HEK293T (cell line): Measurements from ENCODE around the gene FSTL4.

Experiments
- CTCF ChIA-PET: fragments of 350-600 bp; formaldehyde crosslinking; extraction: SDS; loops from one replicate; lab custom pipeline; 2021; ENCODE audit warnings: antibody characterized with exemption, inconsistent platforms; lab: Yijun Ruan, JAX
- POLR2A ChIA-PET: fragments of 350-600 bp; formaldehyde crosslinking; extraction: SDS; loops from one replicate; lab custom pipeline; 2020; ENCODE audit warnings: antibody characterized with exemption, inconsistent platforms; lab: Yijun Ruan, JAX
- DNase-seq: peaks from one replicate; pipeline ENCODE4 v3.0.0; 2012; ENCODE audit warnings: mixed read lengths; ENCODE audit errors: extremely low spot score
- ARNT ChIP-seq: fragments of 450-650 bp; IDR thresholded peaks from 2 replicates; pipeline ENCODE4 v1.6.1; 2017; ENCODE audit warnings: mild to moderate bottlenecking
- BHLHE40 ChIP-seq: fragments of 450-650 bp; IDR thresholded peaks from 2 replicates; pipeline ENCODE4 v1.6.1; 2016; ENCODE audit warnings: mild to moderate bottlenecking, moderate library complexity, borderline replicate concordance
- CTBP1 ChIP-seq: fragments of 450-650 bp; IDR thresholded peaks from 2 replicates; pipeline ENCODE4 v1.6.1; 2016; ENCODE audit warnings: borderline replicate concordance
- ELF4 ChIP-seq: fragments of 450-650 bp; IDR thresholded peaks from 2 replicates; pipeline ENCODE4 v1.6.1; 2017; ENCODE audit warnings: antibody characterized with exemption
- FOXA1 ChIP-seq: fragments of 450-650 bp; IDR thresholded peaks from 2 replicates; pipeline ENCODE4 v1.6.1; 2016; ENCODE audit warnings: mild to moderate bottlenecking
- FOXK2 ChIP-seq: fragments of 450-650 bp; IDR thresholded peaks from 2 replicates; pipeline ENCODE4 v1.6.1; 2016; ENCODE audit warnings: mild to moderate bottlenecking
- FOXM1 ChIP-seq: fragments of 450-650 bp; IDR thresholded peaks from 2 replicates; pipeline ENCODE4 v1.6.1; 2017; ENCODE audit warnings: mild to moderate bottlenecking, borderline replicate concordance
- HDGF ChIP-seq: fragments of 450-650 bp; IDR thresholded peaks from 2 replicates; pipeline ENCODE4 v1.6.1; 2017; ENCODE audit warnings: antibody characterized with exemption, borderline replicate concordance
- L3MBTL2 ChIP-seq: fragments of 450-650 bp; conservative IDR thresholded peaks from 2 replicates; pipeline ENCODE4 v1.6.1; 2016; ENCODE audit warnings: mild to moderate bottlenecking
- LEF1 ChIP-seq: fragments of 450-650 bp; IDR thresholded peaks from 2 replicates; pipeline ENCODE4 v1.6.1; 2017; ENCODE audit warnings: mild to moderate bottlenecking, borderline replicate concordance
- NFRKB ChIP-seq: fragments of 450-650 bp; IDR thresholded peaks from 2 replicates; pipeline ENCODE4 v1.6.1; 2016; ENCODE audit warnings: mild to moderate bottlenecking, moderate library complexity
- PKNOX1 ChIP-seq: fragments of 450-650 bp; IDR thresholded peaks from 2 replicates; pipeline ENCODE4 v1.6.1; 2016
- SP1 ChIP-seq: fragments of 450-650 bp; IDR thresholded peaks from 2 replicates; pipeline ENCODE4 v1.6.1; 2017
- SUZ12 ChIP-seq: fragments of 450-650 bp; IDR thresholded peaks from 2 replicates; pipeline ENCODE4 v1.6.1; 2016; ENCODE audit warnings: mild to moderate bottlenecking
- TARDBP ChIP-seq: fragments of 450-650 bp; IDR thresholded peaks from 2 replicates; pipeline ENCODE4 v1.6.1; 2016
- ZNF384 ChIP-seq: fragments of 450-650 bp; IDR thresholded peaks from 2 replicates; pipeline ENCODE4 v1.6.1; 2016

FSTL4 gene

GRCh38 chr5:133240425-133241091 lies 371.8 kb downstream of the FSTL4 start:
- no peak for DNase-seq
- TF ChIP-seq ARNT (no peak), ELF4 (no peak), SUZ12 (no peak)
- POLR2A ChIA-PET = interaction anchor here (0.8 to 2.3 kb wide), 6 partner anchors 9 to 120 kb away, joined by 3 to 10 read pairs (median 4); no protein-coding TSS in a partner anchor
- CTCF ChIA-PET = interaction anchor here (0.7 to 1.3 kb wide), 3 partner anchors 14 to 86 kb away, joined by 3 read pairs; no protein-coding TSS in a partner anchor

GRCh38 chr5:133238426-133239205 lies 373.7 kb downstream of the FSTL4 start:
- POLR2A ChIA-PET = interaction anchor here (2.3 kb wide), 1 partner anchor 16 kb away, joined by 10 read pairs; no protein-coding TSS in a partner anchor
- no peak for TF ChIP-seq PKNOX1
- TF ChIP-seq FOXM1 = no peak
- no peak for TF ChIP-seq HDGF
- TF ChIP-seq FOXK2 = no peak
- TF ChIP-seq CTBP1 = no peak
- TF ChIP-seq L3MBTL2 = no peak
- TF ChIP-seq TARDBP = no peak
- no peak for DNase-seq
- CTCF ChIA-PET = interaction anchor here (1.1 kb wide), 1 partner anchor 9 kb away, joined by 3 read pairs; no protein-coding TSS in a partner anchor

GRCh38 chr5:133236976-133237375 lies 375.4 kb downstream of the FSTL4 start:
- ChIA-PET POLR2A (interaction anchor here (1.2 kb wide), 1 partner anchor 11 kb away, joined by 3 read pairs; no protein-coding TSS in a partner anchor), CTCF (interaction anchor here (1.3 kb wide), 1 partner anchor 10 kb away, joined by 3 read pairs; no protein-coding TSS in a partner anchor)
- DNase-seq = no peak
- TF ChIP-seq CTBP1 (no peak), SP1 (no peak), TARDBP (no peak), FOXA1 (no peak), ZNF384 (no peak), L3MBTL2 (no peak), ELF4 (no peak), PKNOX1 (no peak), BHLHE40 (no peak), LEF1 (no peak), FOXM1 (no peak), FOXK2 (no peak), SUZ12 (no peak), NFRKB (no peak), ARNT (no peak), HDGF (no peak)

DNA sequence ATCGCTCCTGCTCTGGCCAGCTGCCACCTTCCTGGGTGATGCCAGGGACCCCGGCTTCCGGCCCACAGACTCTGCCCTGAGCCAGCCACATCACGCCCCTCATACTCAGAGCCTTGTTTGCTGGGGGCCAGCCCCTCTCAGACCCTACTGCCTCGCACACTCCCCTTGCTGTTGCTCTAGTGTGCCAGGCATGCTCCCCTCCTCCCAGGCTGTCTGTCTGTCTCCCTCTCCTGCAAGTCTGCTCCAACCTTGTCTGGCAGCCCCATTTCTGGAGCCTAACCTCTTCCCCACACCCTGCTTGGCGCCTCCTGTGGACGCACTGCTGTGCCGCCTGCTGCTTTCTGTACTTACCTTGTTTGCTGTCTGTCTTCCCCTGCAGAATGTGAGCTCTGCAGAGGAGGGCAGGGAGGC lies 375.8 kb downstream of the FSTL4 start:
- DNase-seq = no peak
- CTCF ChIA-PET = interaction anchor here (1.3 kb wide), 1 partner anchor 9 kb away, joined by 3 read pairs; no protein-coding TSS in a partner anchor
- TF ChIP-seq NFRKB (no peak), ZNF384 (no peak), LEF1 (no peak)
- POLR2A ChIA-PET = interaction anchor here (1.2 kb wide), 1 partner anchor 11 kb away, joined by 3 read pairs; no protein-coding TSS in a partner anchor

- ChIA-PET CTCF (interaction anchor here (0.6 to 1.3 kb wide), 3 partner anchors 8 to 58 kb away, joined by 3 read pairs; no protein-coding TSS in a partner anchor), POLR2A (no interaction called here)
- no peak for DNase-seq
- no peak for TF ChIP-seq ELF4
- TF ChIP-seq NFRKB = no peak
- no peak for TF ChIP-seq TARDBP
- no peak for TF ChIP-seq BHLHE40
- TF ChIP-seq L3MBTL2 = no peak
Observed at GRCh38 chr5:133235696-133236426, 376.5 kb downstream of the FSTL4 start.

DNA sequence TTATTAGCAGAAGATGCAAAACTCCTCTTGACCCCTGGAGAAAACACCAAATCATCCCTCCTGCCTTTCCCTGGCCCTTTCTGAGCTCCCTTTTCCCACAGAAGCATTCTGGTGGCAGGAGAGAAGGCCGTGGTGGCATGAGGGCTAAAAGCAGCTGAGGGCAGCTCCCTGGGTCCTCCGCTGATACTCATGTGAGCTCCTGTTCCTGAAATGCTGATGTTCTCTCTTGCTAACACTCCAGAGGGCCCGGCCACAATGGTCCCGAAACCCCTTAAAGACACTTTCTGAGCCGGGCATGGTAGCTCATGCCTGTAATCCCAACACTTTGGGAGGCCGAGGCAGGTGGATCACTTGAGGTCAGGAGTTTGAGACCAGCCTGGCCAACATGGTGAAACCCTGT lies 377.4 kb downstream of the FSTL4 start:
- ChIA-PET CTCF (no interaction called here), POLR2A (no interaction called here)

More for the DNA sequence above, 377.4 kb downstream of the FSTL4 start:
- no peak for DNase-seq
- TF ChIP-seq SUZ12 (no peak), PKNOX1 (no peak), BHLHE40 (no peak), FOXM1 (no peak), FOXK2 (no peak), SP1 (no peak)
